Measurements from ENCODE around the gene C17orf58. TPM values are rescaled to one million over a fixed set of nuclear protein-coding genes. Genes with fewer than 3 reads are reported as not detected.

The C17orf58 gene
- total RNA-seq, 3 donors from 2014 or later: 6.6 to 18.7 (median 12.0) TPM

- TF ChIP-seq CTCF (IDR thresholded peaks at IDR 0.05): no peak
- no peak for TF ChIP-seq POLR2AphosphoS5 (IDR thresholded peaks at IDR 0.05)
- TF ChIP-seq POLR2A (IDR thresholded peaks at IDR 0.05): no peak
- Histone ChIP-seq H3K27ac (no peak overlapping the region), H3K36me3 (no peaks in the 10 kb centered on the region), H3K4me3 (no peak overlapping the region), H3K9me3 (no peaks in the 10 kb centered on the region), H3K4me1 (no peaks in the 10 kb centered on the region), H3K27me3 (no peaks in the 10 kb centered on the region)
- intact Hi-C loops (cut with DNase I; ENCODE audit: low total_unique reads): no loop called here
- no peak for DNase-seq (ENCODE audit: low spot score in 2 of 2)
Observed at GRCh38 chr17:68013385-68013784, 17.1 kb upstream of the C17orf58 start.

GRCh38 chr17:68011199-68011665 lies 15.0 kb upstream of the C17orf58 start:
- TF ChIP-seq CTCF (IDR thresholded peaks at IDR 0.05): peak in 2 of 3 donors; percentile 61 to 63
- TF ChIP-seq POLR2A (IDR thresholded peaks at IDR 0.05): no peak
- DNase-seq (ENCODE audit: low spot score in 2 of 2): peak in 1 of 2 donors; percentile 64
- intact Hi-C loops (cut with DNase I; ENCODE audit: low total_unique reads): no loop called here
- Histone ChIP-seq H3K4me3 (peak overlapping the region in 1 of 3 donors; percentile 40), H3K4me1 (no peaks in the 10 kb centered on the region), H3K9me3 (no peaks in the 10 kb centered on the region), H3K36me3 (no peaks in the 10 kb centered on the region), H3K27me3 (no peaks in the 10 kb centered on the region), H3K27ac (no peak overlapping the region)

DNA sequence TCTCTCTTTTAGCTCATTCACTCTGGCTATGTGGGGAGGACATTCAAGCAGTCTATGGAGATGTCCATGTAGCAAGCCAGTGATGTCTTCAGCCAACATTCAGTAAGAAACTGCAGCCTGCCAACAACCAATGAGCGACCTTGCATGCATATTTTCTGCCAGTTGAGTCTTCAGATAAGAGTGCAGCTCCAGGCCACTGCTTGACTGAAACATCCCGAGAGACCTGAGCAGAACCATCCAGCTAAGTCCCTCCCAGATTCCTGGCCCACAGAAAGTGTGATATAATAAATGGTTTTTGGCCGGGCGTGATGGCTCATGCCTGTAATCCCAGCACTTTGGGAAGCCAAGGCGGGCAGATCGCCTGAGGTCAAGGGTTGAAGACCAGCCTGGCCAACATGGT lies 10.5 kb upstream of the C17orf58 start:
- no peak for TF ChIP-seq POLR2AphosphoS5 (IDR thresholded peaks at IDR 0.05)
- TF ChIP-seq POLR2A (IDR thresholded peaks at IDR 0.05): no peak
- no peak for TF ChIP-seq CTCF (IDR thresholded peaks at IDR 0.05)
- no peaks in the 10 kb centered on the region for H3K9me3 ChIP-seq
- H3K4me3 ChIP-seq: no peak overlapping the region
- intact Hi-C loops (cut with DNase I; ENCODE audit: low total_unique reads): no loop called here
- H3K27ac ChIP-seq: no peak overlapping the region
- no peaks in the 10 kb centered on the region for H3K4me1 ChIP-seq
- no peaks in the 10 kb centered on the region for H3K27me3 ChIP-seq
- no peak for DNase-seq (ENCODE audit: low spot score in 2 of 2)
- no peaks in the 10 kb centered on the region for H3K36me3 ChIP-seq

GRCh38 chr17:68004201-68004600 lies 7.9 kb upstream of the C17orf58 start:
- Histone ChIP-seq H3K27ac (no peak overlapping the region), H3K9me3 (no peaks in the 10 kb centered on the region), H3K27me3 (no peaks in the 10 kb centered on the region), H3K36me3 (no peaks in the 10 kb centered on the region), H3K4me3 (no peak overlapping the region), H3K4me1 (no peaks in the 10 kb centered on the region)
- intact Hi-C loops (cut with DNase I; ENCODE audit: low total_unique reads): no loop called here
- DNase-seq (ENCODE audit: low spot score in 2 of 2): no peak
- TF ChIP-seq POLR2AphosphoS5 (IDR thresholded peaks at IDR 0.05) (no peak), POLR2A (IDR thresholded peaks at IDR 0.05) (no peak), CTCF (IDR thresholded peaks at IDR 0.05) (no peak)

- H3K27me3 ChIP-seq: no peaks in the 10 kb centered on the region
- H3K9me3 ChIP-seq: no peaks in the 10 kb centered on the region
- H3K4me3 ChIP-seq: no peak overlapping the region
- H3K27ac ChIP-seq: no peak overlapping the region
- intact Hi-C loops (cut with DNase I; ENCODE audit: low total_unique reads): no loop called here
- no peak for DNase-seq (ENCODE audit: low spot score in 2 of 2)
- no peak for TF ChIP-seq POLR2A (IDR thresholded peaks at IDR 0.05)
- peaks cover 4 to 5% of the 10 kb centered on the region in 2 donors for H3K4me1 ChIP-seq
- H3K36me3 ChIP-seq: no peaks in the 10 kb centered on the region
Observed at GRCh38 chr17:67999291-67999911, 3.1 kb upstream of the C17orf58 start.
